Loucy (cell line): Measurements from ENCODE around the gene TRABD2B.

ENCODE experiments used
- H2AFZ ChIP-seq: fragments of 200-600 bp; sonication (generic); 2 replicates; pipeline ENCODE4 v1.6.0; 2016; ENCODE audit warnings: antibody characterized with exemption, mild to moderate bottlenecking, low read length, moderate library complexity
- H3F3A ChIP-seq: fragments of 200-600 bp; 2 replicates; pipeline ENCODE4 v1.6.0; 2016; ENCODE audit warnings: antibody characterized with exemption, low read depth, mild to moderate bottlenecking
- H3K27me3 ChIP-seq: fragments of 200-600 bp; sonication (generic); 2 replicates; pipeline ENCODE4 v1.6.1; 2014; ENCODE audit warnings: low read length, mild to moderate bottlenecking; ENCODE audit not compliant: insufficient read depth, poor library complexity, severe bottlenecking
- H3K36me3 ChIP-seq: fragments of 200-600 bp; sonication (generic); 2 replicates; pipeline ENCODE4 v1.6.1; 2016; ENCODE audit warnings: low read length; ENCODE audit not compliant: insufficient read depth
- H3K4me1 ChIP-seq: fragments of 200-600 bp; sonication (generic); 2 replicates; pipeline ENCODE4 v1.5.1; 2014; ENCODE audit warnings: low read length, mild to moderate bottlenecking; ENCODE audit not compliant: insufficient read depth, poor library complexity, severe bottlenecking
- H3K4me2 ChIP-seq: fragments of 200-600 bp; sonication (generic); 2 replicates; pipeline ENCODE4 v1.6.0; 2014; ENCODE audit warnings: antibody characterized with exemption, low read length, low read depth, mild to moderate bottlenecking; ENCODE audit not compliant: poor library complexity, severe bottlenecking
- H3K4me3 ChIP-seq: fragments of 200-600 bp; sonication (generic); 2 replicates; pipeline ENCODE4 v1.5.1; 2014; ENCODE audit warnings: low read length, mild to moderate bottlenecking, mixed read lengths; ENCODE audit not compliant: poor library complexity, severe bottlenecking
- H3K79me2 ChIP-seq: fragments of 200-600 bp; sonication (generic); 2 replicates; pipeline ENCODE4 v1.6.1; 2014; ENCODE audit warnings: low read length; ENCODE audit not compliant: insufficient read depth
- H3K9ac ChIP-seq: fragments of 200-600 bp; sonication (generic); 2 replicates; pipeline ENCODE4 v1.6.0; 2014; ENCODE audit warnings: mild to moderate bottlenecking, low read depth, low read length, moderate library complexity; ENCODE audit not compliant: poor library complexity, severe bottlenecking
- H3K9me2 ChIP-seq: fragments of 200-600 bp; sonication (generic); replicated peaks from 2 replicates; pipeline ENCODE4 v1.6.1; 2016; ENCODE audit warnings: low read depth, low read length, mixed read lengths
- H3K9me3 ChIP-seq: fragments of 200-600 bp; sonication (generic); 2 replicates; pipeline ENCODE4 v1.6.1; 2014; ENCODE audit warnings: mild to moderate bottlenecking, antibody characterized with exemption, low read length, low read depth; ENCODE audit not compliant: insufficient read depth
- H4K20me1 ChIP-seq: fragments of 200-600 bp; sonication (generic); 2 replicates; pipeline ENCODE4 v1.6.0; 2014; ENCODE audit warnings: antibody characterized with exemption, low read length, mild to moderate bottlenecking; ENCODE audit not compliant: insufficient read depth, poor library complexity, severe bottlenecking
- CTCF ChIP-seq: fragments of 200-600 bp; sonication (generic); conservative IDR thresholded peaks from 2 replicates; pipeline ENCODE4 v1.5.1; 2014; ENCODE audit warnings: mild to moderate bottlenecking, antibody characterized with exemption, low read length
- EZH2phosphoT487 ChIP-seq: fragments of 200-600 bp; IDR thresholded peaks from 2 replicates; pipeline ENCODE4 v1.6.1; 2018; ENCODE audit warnings: antibody characterized with exemption, mild to moderate bottlenecking, moderate library complexity, borderline replicate concordance

Gene TRABD2B

GRCh38 chr1:47729685-47730084, 267.5 kb downstream of the TRABD2B start:
- Histone ChIP-seq H3K9me3 (no peaks in the 10 kb centered on the region), H3K9me2 (no peaks in the 10 kb centered on the region), H3K27me3 (no peaks in the 10 kb centered on the region), H4K20me1 (no peaks in the 10 kb centered on the region), H2AFZ (no peak overlapping the region), H3K4me1 (peaks cover 17% of the 10 kb centered on the region), H3K36me3 (no peaks in the 10 kb centered on the region), H3K4me3 (no peak overlapping the region), H3K9ac (no peak overlapping the region), H3K79me2 (no peaks in the 10 kb centered on the region), H3F3A (no peaks in the 10 kb centered on the region), H3K4me2 (no peak overlapping the region)
- no peak for TF ChIP-seq EZH2phosphoT487
- TF ChIP-seq CTCF = no peak

- H3K4me1 ChIP-seq = peaks cover 17% of the 10 kb centered on the region
- H3K4me3 ChIP-seq = no peak overlapping the region
- no peaks in the 10 kb centered on the region for H3K36me3 ChIP-seq
- H3K79me2 ChIP-seq = no peaks in the 10 kb centered on the region
- H3K9ac ChIP-seq = no peak overlapping the region
- TF ChIP-seq EZH2phosphoT487 (no peak), CTCF (no peak)
- no peaks in the 10 kb centered on the region for H3K9me3 ChIP-seq
- H3F3A ChIP-seq = no peaks in the 10 kb centered on the region
- no peaks in the 10 kb centered on the region for H4K20me1 ChIP-seq
- no peaks in the 10 kb centered on the region for H3K9me2 ChIP-seq
- no peaks in the 10 kb centered on the region for H3K27me3 ChIP-seq
- no peak overlapping the region for H2AFZ ChIP-seq
- peak overlapping the region; percentile 46 for H3K4me2 ChIP-seq
These were observed 269.5 kb downstream of the TRABD2B start for GRCh38 chr1:47727697-47728085.

- Histone ChIP-seq H3K4me1 (peaks cover 17% of the 10 kb centered on the region), H4K20me1 (no peaks in the 10 kb centered on the region), H3F3A (no peaks in the 10 kb centered on the region), H3K9me2 (no peaks in the 10 kb centered on the region), H3K36me3 (no peaks in the 10 kb centered on the region), H3K4me3 (no peak overlapping the region), H3K27me3 (no peaks in the 10 kb centered on the region), H3K9ac (no peak overlapping the region), H2AFZ (no peak overlapping the region), H3K79me2 (no peaks in the 10 kb centered on the region), H3K9me3 (no peaks in the 10 kb centered on the region), H3K4me2 (peak overlapping the region; percentile 46)
- TF ChIP-seq EZH2phosphoT487 = no peak
These were observed 270.0 kb downstream of the TRABD2B start for GRCh38 chr1:47727051-47727696.
